PFSK-1 (cell line): ENCODE results near the gene KRT8.

Source experiments
- FOXP2 ChIP-seq: optimal IDR thresholded peaks from 2 replicates; pipeline ENCODE3; 2011; ENCODE audit warnings: borderline replicate concordance, control low read depth, inconsistent platforms; ENCODE audit not compliant: insufficient read depth; ENCODE audit errors: extremely low read length, extremely low read depth
- POLR2AphosphoS5 ChIP-seq: IDR thresholded peaks from 2 replicates; pipeline ENCODE4 v1.6.1; 2012; ENCODE audit warnings: low read depth, mild to moderate bottlenecking, control low read depth, low read length, moderate library complexity
- REST ChIP-seq, 2 experiments: IDR thresholded peaks; 2 replicates each; pipeline versions ENCODE4 v1.6.1 to v1.8.0; 2011 to 2012; ENCODE audit warnings: low read depth in 2 of 2, low read length in 2 of 2, control low read depth in 1 of 2, inconsistent platforms in 1 of 2, mild to moderate bottlenecking in 1 of 2, moderate library complexity in 1 of 2; ENCODE audit not compliant: insufficient read depth in 1 of 2
- SIN3A ChIP-seq: IDR thresholded peaks from 2 replicates; pipeline ENCODE4 v1.6.1; 2012; ENCODE audit warnings: mild to moderate bottlenecking, low read length, moderate library complexity, borderline replicate concordance; ENCODE audit not compliant: insufficient read depth
- TAF1 ChIP-seq: IDR thresholded peaks from 2 replicates; pipeline ENCODE4 v1.6.1; 2012; ENCODE audit warnings: low read length, control low read depth, borderline replicate concordance; ENCODE audit not compliant: insufficient read depth

The KRT8 gene

GRCh38 chr12:52895726-52896189, 9.1 kb downstream of the KRT8 start:
- TF ChIP-seq SIN3A (no peak), POLR2AphosphoS5 (no peak), TAF1 (no peak), FOXP2 (no peak), REST (IDR thresholded peaks at IDR 0.05; ENCODE audit: insufficient read depth in 1 of 2, low read depth in 2 of 2, low read length in 2 of 2) (no peak)

GRCh38 chr12:52892974-52893373, 11.9 kb downstream of the KRT8 start:
- TF ChIP-seq REST (IDR thresholded peaks at IDR 0.05; ENCODE audit: insufficient read depth in 1 of 2, low read depth in 2 of 2, low read length in 2 of 2) (no peak), FOXP2 (no peak), POLR2AphosphoS5 (no peak), TAF1 (no peak), SIN3A (no peak)

- TF ChIP-seq TAF1 (no peak), FOXP2 (no peak), REST (IDR thresholded peaks at IDR 0.05; ENCODE audit: insufficient read depth in 1 of 2, low read depth in 2 of 2, low read length in 2 of 2) (no peak), SIN3A (no peak), POLR2AphosphoS5 (no peak)
Measured at GRCh38 chr12:52892207-52892852, 12.5 kb downstream of the KRT8 start.

- no peak for TF ChIP-seq POLR2AphosphoS5
- TF ChIP-seq SIN3A: no peak
- TF ChIP-seq REST (IDR thresholded peaks at IDR 0.05; ENCODE audit: insufficient read depth in 1 of 2, low read depth in 2 of 2, low read length in 2 of 2): no peak
- no peak for TF ChIP-seq FOXP2
- TF ChIP-seq TAF1: no peak
Measured at GRCh38 chr12:52891044-52891443, 13.8 kb downstream of the KRT8 start.

DNA sequence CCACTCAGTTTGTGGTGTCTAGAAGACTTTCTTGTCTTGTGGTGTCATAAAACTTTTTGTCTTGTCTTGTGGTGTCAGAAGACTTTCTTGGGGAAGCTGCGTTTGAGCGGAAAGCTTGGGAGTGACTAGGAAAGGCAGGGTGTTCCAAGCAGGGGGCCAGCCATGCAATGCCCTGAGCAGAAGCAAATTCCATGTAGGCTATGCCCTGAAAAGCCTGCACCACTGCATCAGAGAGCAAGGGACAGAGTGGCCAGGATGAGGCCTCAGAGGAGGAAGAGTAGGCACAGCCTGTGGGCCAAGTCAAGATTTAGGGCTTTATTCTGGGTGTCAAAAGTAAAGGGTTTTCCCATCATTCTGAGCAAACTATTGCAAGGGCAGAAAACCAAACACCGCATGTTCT, 14.5 kb downstream of the KRT8 start:
- no peak for TF ChIP-seq SIN3A
- TF ChIP-seq POLR2AphosphoS5: no peak
- no peak for TF ChIP-seq REST (IDR thresholded peaks at IDR 0.05; ENCODE audit: insufficient read depth in 1 of 2, low read depth in 2 of 2, low read length in 2 of 2)
- TF ChIP-seq FOXP2: no peak
- TF ChIP-seq TAF1: no peak
